AG09309 (cell line): ENCODE data around the gene OR6M1.

Source experiments
- DNase-seq: peaks from one replicate; pipeline ENCODE4 v3.0.0-alpha.2; 2010; ENCODE audit warnings: low read depth
- H3K4me3 ChIP-seq: 2 replicates; pipeline ENCODE4 v1.5.1; 2011; ENCODE audit warnings: mild to moderate bottlenecking, low read depth, low read length, moderate library complexity; ENCODE audit not compliant: control insufficient read depth
- CTCF ChIP-seq: IDR thresholded peaks from 2 replicates; pipeline ENCODE4 v1.5.1; 2011; ENCODE audit warnings: mild to moderate bottlenecking, low read depth, low read length, inconsistent platforms; ENCODE audit not compliant: insufficient read depth, control insufficient read depth; ENCODE audit errors: missing control alignments

The OR6M1 gene

GRCh38 chr11:123801765-123802164 is 4.4 kb downstream of the OR6M1 start:
- no peak for TF ChIP-seq CTCF
- no peak overlapping the region for H3K4me3 ChIP-seq
- DNase-seq: no peak

- DNase-seq: no peak
- no peak overlapping the region for H3K4me3 ChIP-seq
Observed at GRCh38 chr11:123800036-123800435, 6.1 kb downstream of the OR6M1 start.

GRCh38 chr11:123799438-123799837 is 6.7 kb downstream of the OR6M1 start:
- no peak for TF ChIP-seq CTCF
- no peak overlapping the region for H3K4me3 ChIP-seq
- no peak for DNase-seq

More at GRCh38 chr11:123800036-123800435, 6.1 kb downstream of the OR6M1 start:
- no peak for TF ChIP-seq CTCF

GRCh38 chr11:123798513-123799252 is 7.5 kb downstream of the OR6M1 start:
- no peak for TF ChIP-seq CTCF
- no peak overlapping the region for H3K4me3 ChIP-seq
- DNase-seq: no peak

- no peak overlapping the region for H3K4me3 ChIP-seq
- no peak for DNase-seq
- no peak for TF ChIP-seq CTCF
Observed at GRCh38 chr11:123798079-123798478, 8.1 kb downstream of the OR6M1 start.

GRCh38 chr11:123797541-123797940 is 8.6 kb downstream of the OR6M1 start:
- TF ChIP-seq CTCF: no peak
- H3K4me3 ChIP-seq: no peak overlapping the region
- no peak for DNase-seq
